Left renal cortex interstitium (tissue), 4 donors: ENCODE results near the gene NR3C2. TPM values are rescaled to one million over a fixed set of nuclear protein-coding genes. Genes with fewer than 3 reads are reported as not detected.

ENCODE experiments used
- DNase-seq, 4 donors: peaks; one replicate each; pipeline ENCODE4 v3.0.0-alpha.2; 2013; ENCODE audit warnings: low read depth in 4 of 4, low spot score in 2 of 4, missing footprints in 1 of 4
- polyA plus RNA-seq, 4 donors: library from polyadenylated mRNA; unstranded; fragments of 120-200 nt; gene quantifications; one replicate each; pipeline ENCODE4 v1.2.1, GENCODE V29; 2013; ENCODE audit not compliant: insufficient read length in 4 of 4

Gene NR3C2
- polyA plus RNA-seq, 4 donors = 14.0 to 20.0 (median 16.0) TPM

DNA sequence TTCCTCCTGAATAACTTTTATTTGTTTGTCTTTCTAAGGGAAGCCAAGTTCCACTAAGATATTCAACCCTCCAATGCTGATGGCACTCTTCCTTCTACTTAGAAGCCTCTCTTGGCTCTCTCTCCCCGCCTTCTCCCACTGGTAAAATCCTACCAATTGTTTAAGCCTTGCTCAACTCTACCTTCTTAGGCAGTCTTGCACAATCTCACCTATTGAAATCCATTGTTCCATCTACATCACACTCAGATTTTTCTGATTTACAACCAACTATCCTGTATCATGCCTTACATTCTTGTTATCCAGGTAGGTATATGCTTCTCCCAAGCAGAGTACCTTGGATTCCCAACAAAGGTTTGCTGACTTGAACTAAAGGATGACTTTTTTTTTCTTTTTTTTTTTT, 69.1 kb downstream of the NR3C2 start:
- no peak for DNase-seq

DNA sequence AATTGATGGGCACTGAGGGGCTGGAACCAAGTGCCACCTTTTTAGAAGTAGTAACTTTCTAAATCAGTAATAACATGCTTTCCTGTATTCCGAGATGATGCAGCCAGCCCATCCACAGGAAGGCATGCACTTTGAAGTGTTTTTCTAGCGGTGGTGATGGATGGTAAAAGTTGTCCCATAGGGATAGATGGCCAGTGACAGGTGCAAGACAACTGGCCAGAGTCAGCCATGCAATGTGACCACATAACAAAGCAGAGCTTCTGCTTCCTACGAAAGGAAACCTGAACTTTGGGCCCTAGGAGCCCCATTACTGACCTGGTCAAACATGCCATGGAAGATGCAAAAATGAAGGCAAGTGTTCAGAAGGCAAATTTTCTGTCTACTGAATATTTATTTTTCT, 72.3 kb downstream of the NR3C2 start:
- no peak for DNase-seq

DNA sequence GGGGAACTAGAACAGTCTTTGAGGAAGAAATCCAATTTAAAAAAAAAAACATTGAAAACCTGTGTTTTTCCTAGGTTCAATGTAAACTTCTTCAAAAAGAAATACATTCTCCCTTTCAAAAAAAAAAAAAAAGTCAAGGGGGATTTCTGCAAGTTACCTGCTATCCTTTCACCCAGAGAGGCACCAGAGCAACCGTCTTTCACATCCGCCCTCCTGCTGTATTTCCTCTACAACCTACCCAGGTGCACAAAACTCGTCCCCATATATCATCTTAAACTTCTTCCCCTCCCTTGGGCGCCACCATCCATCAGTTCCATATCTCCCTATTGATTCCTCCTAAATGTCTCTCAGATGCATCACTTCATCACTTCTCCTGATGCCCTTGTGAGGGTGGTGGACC, 74.5 kb downstream of the NR3C2 start:
- DNase-seq = no peak

DNA sequence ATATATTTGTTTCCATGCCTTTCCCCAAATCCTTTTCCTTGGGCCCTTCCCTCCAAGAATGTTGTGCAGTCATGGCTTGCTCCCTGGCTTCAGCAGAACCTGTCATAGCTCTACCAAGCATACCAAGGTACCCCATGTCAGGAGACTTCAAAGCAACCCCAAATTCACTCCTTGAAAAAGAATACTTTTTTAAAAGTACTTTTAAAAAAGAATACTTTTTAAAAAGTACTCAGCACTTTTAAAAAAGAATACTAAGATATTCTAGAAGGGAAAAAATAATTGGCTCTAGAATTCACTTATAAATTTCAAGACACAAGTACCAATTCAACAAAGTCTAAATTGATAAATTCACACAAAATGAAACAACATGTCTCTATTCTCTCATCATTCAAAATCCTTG, 76.0 kb downstream of the NR3C2 start:
- DNase-seq = no peak

DNA sequence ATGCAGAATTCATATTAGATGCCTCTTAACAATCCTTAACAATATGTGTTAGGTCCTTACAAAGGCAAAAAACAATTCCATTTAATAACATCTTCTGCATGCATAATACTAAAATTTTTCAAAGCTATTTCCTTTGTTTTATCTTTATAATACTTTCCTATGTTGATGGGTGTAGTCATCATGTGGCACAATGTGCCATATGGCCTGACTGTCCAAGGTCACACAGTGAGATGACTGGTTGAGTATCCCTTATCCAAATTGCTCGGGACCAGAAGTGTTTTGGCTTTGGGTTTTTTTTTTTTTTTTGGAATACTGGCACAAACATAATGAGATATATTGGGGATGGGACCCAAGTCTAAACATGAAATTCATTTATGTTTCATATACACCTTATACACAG, 77.7 kb downstream of the NR3C2 start:
- DNase-seq = no peak

DNA sequence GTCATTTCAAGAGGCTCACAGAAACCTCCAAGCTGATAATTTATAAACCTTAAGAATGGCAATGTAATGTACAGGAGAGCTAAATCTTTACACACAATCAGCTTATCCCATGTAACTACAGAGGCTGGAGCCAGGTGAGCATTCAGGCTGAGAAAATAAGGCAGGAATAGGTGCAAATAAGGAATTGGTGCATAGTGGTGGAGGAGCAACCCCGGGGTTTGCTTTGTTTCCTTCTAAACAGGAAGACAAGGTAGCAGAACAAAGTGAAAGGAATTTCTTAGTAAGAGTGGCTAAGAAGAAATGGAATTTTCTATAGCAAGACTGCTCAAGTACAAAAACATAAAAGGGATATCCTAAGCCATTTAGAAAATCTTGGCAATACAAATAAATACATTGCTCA, 82.4 kb downstream of the NR3C2 start:
- no peak for DNase-seq

DNA sequence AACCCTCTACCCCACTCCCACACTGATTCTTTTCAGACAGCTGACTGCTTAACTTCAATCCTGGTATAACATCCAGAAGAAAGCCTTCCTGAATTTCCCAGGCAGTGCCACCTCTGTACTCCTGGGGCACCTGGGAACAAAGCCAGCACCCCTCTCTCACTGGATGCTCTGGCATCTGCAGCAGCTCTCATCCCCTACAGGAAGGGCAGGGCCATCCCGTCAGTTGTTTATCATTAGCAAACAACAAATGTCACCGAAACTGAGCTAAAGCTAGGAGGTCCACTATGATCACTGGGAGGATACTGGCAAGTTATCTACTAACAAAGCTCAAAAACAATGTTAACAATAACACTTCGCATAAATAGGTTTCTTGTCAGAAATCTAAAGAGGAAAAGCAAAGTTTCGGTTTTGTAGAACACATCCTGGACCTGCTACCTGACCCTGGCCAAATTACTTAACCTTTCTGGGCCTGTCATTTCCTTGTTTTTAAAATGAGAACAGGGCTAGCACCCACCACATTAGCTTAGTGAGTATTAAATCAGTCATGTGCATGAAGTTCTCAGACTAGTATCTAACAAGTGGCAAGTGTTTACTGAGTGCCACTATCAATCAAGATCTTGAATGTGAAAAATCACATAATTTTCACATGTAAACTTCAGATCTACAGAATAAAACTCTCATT, 86.6 kb downstream of the NR3C2 start:
- no peak for DNase-seq

DNA sequence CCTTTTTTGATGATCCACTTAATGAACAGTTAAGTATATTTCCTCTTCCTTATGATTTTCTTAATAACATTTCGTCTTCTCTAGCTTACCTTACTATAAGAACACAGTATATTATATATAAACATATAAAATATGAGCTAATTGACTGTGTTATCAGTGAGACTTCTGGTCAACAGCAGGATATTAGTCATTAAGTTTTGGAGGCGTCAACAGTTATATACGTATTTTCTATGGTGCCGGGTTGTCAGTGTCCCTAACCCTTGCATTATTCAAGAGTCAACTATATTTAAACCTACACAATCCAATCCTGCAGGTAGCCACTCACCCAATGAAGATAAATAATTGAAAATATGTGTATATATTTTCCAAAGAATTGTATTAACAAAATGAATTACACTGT, 88.0 kb downstream of the NR3C2 start:
- DNase-seq = no peak

DNA sequence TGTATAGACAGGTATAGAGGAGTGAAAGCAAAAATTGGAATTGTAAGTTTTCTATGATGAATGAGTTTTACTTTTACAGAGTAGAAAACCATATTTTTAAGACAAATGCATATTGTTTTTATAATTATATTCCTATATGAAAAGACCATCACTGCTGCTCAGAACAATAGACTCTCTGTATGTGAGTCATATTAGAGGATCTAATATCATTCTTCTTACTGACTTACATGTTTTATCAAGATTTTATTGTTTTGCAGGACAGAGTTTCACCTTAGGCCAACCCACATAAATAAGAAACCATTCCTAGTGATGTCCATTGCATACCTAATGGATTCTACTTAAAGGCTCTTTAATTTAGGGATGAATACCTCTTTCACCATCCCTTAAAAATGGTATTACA, 88.6 kb downstream of the NR3C2 start:
- DNase-seq = no peak

DNA sequence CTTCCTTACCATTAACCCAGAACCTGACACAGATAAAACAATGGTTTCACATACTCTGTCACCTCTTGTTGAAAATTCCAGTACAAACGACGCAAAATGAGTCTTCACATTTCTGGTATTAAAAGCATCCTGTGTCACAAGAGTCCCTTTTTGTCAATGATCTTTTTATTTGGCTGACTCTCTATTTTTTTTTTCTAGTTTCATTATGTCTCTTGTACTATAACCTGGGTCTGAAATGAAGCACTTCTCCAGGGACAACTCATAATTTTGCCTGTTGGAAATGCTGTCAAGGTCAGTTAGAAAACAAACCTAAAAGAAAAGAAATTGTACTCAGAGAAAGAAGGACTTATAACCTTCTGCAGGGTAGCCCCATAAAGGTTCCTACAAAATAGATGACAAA, 93.1 kb downstream of the NR3C2 start:
- DNase-seq = no peak

DNA sequence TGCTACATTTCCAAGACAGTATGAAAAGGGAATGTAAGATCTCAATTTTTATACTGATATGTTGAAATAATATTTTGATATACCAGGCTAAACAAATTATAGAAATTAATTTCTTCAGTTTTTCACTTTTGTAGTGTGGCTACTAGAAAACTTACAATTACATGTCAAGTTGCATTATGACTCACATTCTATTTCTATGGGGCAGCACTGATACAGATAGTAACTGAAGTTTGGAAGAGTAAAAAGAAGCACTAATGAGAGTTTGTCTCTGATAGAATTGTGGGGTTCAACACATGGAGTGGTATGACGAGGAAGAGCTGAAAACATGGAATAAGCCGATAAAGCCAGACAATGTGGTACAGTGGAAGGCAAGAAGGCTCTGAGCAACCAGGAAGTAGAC, 95.6 kb downstream of the NR3C2 start:
- DNase-seq = no peak

DNA sequence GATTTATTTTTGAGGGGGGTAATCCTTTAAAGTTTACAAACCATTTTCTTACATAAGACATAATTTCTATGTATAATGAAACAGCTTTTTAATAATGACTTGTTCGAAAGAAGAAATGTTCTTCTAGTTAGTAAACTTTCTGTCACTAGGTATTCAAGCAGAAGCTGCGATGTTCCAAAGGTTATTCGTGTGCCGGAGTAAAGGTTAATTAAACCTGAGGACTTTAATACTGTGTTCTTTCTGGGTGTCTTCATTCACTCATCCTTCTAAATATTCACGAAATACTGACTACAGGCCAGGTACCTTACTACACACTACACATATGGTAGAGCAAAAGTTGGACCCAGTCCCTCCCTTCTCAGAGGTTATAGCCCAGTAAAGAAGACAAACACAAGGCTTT, 96.7 kb downstream of the NR3C2 start:
- DNase-seq = no peak

DNA sequence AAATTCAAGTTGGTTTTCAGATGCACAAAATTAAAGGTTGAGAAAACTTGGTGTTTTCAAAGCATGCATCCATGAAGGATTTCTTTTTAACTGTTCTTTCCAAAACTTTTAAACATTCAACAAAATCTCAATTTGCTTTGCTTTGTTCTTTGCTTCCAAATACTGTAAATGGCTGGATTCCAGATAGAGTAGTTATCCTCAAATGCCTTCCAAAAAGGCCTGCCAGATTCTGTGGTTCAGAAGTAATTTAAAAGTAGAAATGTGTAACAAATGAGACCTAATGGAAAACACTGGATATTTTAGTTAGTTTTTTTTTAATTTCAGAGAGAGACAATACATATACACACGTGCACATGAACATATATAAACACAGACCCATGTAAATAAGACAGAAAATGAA, 97.3 kb downstream of the NR3C2 start:
- no peak for DNase-seq

DNA sequence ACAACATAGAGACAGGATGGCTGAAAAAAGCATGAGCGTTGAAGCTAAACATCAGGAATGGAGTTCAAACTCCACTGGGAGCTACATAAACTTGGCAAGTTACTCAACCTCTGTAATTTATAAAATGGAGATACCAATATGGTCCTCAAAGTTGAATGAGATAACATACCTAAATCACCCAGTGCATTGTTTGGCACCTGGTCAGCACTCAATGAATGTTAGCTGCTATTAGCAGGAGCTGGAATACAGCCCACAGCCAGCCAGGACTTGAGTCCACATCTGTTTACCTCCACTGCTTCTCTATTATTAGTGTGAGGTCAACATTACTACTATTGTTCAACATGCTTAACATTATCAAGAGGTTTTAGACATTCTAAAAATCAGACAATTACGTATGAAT, 97.9 kb downstream of the NR3C2 start:
- DNase-seq = no peak

DNA sequence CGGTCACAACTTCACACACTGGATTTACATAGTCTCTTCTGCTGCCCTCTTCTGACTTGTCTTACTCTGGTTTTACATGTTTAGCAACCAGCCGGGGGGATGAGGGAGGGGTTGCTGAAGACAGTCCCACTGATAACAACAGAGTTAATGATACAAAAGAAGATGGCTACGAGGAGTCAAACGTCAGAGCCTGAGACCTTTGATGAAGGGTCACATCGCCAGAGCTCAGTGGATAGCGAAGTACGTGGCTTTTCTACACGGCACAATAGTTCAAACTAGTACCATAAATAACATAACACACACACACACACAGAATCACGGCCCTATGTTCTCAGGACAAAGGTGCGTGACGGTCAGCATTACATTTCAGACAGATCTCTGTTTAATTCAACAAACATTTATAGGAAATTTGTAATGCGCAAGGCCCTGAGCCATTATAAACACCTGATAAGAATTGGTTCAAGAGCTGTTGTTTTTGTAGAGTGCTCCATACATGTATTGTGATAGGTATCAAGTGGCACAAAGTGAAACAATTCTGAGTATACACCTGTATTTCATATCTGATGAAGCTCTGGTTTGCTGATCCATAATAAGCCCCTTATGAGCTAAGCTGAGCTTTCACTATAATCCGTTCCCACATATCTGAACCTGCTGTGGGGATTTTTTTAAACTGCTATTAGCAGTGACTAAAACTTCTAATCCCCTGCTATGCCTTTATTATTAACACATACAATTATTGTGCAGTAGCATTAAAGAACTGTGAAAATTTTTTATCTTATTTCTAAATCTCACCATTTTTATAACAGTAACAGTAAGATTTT, 100.0 kb downstream of the NR3C2 start:
- DNase-seq = no peak

DNA sequence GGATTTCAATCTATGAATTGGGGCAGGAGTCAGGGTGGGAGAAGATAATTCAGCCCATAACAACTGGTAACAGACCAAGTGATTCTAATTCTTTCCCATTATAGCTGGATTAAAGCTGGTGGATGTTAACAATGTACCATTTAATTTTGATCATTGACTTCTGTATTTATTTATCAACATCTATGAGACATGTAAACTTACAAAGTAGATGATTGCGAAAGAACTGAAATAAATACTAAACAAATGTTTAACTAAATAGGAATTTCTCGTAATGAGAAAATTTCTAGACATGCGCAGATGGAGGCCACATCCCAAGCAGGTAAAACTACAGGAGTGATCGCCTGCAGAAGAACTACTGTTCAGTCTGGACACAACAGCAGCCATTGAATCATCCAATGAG, 107.1 kb downstream of the NR3C2 start:
- DNase-seq = no peak

DNA sequence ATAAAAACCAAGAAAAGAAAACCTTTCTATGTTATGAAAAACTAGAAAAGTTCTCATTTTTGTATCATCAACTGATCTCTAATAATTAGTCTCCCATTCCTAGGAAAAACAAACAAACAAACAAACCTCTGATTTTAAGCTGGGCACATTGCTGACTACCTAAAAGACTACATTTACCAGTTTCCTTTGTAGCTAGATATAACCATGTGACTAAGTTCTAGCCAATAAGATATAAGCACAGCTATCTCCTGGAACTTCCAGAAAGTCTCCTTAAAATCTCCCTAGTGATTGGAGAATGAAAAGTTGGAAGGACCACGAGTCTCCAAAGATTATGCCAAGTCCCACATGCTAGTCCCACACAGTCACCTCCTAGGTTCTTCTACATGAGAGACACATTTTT, 108.9 kb downstream of the NR3C2 start:
- DNase-seq = no peak

DNA sequence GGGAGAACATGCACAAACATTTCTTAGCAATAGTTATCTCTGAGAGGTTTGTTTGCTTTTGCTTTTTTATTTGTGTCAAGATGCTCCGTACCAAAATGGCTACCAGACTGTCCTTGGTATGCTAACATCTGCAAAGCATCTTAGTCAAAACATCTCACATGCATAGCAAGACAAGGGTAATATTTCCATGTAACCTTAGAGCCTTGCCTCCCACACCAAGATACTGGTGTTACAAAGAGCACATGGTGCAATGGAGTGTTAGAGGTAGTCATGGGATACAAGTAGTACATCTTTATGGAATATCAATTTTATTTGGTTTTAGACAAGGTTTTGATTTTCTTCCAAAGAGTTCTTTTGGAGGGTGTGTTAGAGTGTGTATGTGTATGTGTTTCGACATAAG, 109.7 kb downstream of the NR3C2 start:
- DNase-seq = no peak

DNA sequence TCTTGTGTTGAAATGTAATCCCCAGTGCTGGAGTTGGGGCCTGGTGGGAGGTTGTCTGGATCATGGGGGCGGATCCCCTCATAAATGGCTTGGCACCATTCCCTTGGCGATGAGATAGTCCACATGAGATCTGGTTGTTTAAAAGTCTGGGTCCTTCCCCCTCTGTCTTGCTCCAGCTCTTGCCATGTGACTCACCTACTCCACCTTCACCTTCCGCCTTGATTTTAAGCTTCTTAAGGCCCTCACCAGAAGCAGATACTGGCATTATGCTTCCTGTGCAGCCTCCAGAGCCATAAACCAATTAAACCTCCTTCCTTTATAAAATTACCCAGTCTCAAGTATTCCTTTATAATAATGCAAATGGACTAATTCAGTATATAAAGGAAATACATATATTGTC, 111.5 kb downstream of the NR3C2 start:
- no peak for DNase-seq

DNA sequence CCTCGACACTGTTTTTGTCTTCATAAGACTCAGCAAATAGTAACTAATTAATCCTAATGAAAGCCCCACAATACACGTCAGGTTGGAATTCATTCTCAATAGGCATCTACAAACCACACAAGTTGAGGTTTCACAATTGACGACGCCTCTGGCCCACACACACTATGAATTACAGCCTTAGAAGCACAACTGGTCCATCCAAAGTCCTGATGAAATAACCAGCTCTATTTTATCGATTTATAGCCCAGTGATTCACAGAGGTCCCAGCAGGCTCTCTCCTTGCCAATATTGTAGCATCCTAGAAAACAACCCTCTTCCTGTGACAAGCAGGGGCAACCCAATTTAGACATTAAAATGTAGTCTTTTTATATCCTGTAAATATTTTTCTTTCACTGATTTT, 112.1 kb downstream of the NR3C2 start:
- DNase-seq = no peak

DNA sequence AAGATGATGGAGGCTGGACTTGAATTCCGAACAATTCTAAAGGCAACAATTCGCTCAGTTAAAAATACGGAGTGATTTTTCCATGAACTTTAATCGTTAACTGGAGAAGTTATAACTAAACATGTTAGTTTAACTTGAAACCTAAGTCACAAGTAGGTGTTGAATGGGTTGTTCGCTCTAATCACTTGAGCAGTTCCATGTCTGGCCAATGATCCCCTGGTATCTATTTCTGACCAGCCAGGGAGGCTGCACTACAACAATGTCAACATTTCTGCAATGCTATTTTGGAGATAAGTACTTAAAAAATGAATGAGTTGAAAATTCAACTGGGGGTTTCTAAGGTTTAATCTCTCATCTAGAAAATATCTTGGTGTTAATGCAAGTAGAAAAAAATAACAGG, 112.5 kb downstream of the NR3C2 start:
- DNase-seq = no peak

DNA sequence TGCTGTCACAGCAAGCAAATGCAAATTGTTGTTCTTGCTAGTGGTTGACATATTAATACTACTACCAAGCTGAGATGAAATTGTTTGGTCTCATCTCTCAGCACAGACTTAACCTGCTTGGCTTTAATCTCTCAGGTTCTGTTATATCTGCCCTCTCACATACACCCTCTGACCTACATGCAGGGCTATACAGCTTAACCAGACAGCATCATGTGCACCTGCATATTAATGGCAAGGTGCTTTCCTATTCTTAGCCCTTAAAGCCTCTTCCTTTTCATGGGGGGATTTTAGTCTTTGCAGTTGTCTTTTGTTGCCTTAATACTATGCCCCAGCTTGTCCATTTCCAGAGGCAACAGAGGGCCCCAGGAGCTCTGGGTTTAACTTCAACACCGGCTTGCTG, 114.5 kb downstream of the NR3C2 start:
- DNase-seq = no peak
